GM12872 (cell line): Measurements from ENCODE around the gene RAI2.

ENCODE experiments used
- CTCF ChIP-seq: IDR thresholded peaks from 3 replicates; pipeline ENCODE4 v1.5.1; 2011; ENCODE audit warnings: low read depth, mild to moderate bottlenecking, low read length, moderate library complexity; ENCODE audit not compliant: insufficient read depth

RAI2 gene

DNA sequence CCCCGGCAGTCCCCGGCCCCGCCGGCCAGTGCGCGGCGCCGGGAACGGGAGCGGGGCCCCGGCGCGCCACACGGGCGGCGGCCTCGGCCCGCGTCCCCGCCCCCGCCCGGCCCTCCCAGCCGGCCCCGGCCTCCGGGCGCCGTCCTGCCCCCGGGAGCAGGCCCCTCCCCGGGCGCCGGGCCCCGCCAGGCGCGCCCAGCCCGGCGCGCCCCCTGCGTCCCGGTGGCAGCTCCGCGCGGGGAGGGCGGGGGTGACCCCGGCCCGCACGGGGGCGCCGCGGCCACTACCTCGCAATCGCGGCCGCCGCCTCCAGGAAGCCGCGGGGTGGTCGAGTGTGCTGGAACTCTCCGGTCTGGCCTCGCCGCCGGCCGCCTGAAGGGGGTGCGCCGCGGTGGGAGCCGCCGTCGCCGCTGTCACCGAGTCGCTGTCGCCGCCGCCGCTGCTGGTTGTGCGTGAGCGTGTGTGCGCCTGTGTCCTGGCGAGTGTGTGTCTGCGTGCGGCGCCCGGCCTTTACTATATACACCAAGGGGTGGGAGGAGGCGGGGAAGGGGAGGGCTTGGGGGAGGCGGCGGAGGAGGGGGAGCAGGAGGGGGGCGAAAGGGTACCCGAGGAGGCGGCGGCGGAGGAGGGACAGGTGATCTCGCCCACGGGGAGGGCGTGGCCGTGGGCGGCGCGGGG, at the start of gene RAI2:
TSS of gene RAI2 (minus strand) at position 488 of the 678 bp plus-strand sequence. CDS start 59,288 bp downstream, outside the sequence.
- no peak for TF ChIP-seq CTCF

DNA sequence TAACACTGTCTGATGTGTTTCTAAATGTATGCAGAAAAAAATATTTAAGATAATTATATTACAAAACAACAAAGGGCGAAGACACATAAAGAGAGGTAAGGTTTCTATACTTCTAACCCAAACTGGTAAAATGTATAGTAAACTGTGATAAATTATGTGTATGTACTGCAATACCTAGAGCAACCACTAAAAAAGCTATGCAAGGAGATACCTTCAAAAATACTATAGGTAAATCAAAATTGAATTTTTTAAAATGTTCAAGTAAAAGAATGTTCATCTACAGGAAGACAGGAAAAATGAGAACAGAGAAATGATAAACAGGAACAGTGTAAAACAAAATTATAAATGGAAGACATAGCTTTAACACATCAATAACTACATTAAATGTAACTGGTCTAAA, 27.3 kb upstream of the RAI2 start:
- TF ChIP-seq CTCF, result no peak

- TF ChIP-seq CTCF, result no peak
Observed at GRCh38 chrX:17882680-17883079, 21.6 kb upstream of the RAI2 start.

GRCh38 chrX:17878028-17878670, 17.1 kb upstream of the RAI2 start:
- no peak for TF ChIP-seq CTCF

GRCh38 chrX:17876135-17876534, 15.0 kb upstream of the RAI2 start:
- TF ChIP-seq CTCF, result no peak

GRCh38 chrX:17869580-17869979, 8.5 kb upstream of the RAI2 start:
- TF ChIP-seq CTCF, result no peak

DNA sequence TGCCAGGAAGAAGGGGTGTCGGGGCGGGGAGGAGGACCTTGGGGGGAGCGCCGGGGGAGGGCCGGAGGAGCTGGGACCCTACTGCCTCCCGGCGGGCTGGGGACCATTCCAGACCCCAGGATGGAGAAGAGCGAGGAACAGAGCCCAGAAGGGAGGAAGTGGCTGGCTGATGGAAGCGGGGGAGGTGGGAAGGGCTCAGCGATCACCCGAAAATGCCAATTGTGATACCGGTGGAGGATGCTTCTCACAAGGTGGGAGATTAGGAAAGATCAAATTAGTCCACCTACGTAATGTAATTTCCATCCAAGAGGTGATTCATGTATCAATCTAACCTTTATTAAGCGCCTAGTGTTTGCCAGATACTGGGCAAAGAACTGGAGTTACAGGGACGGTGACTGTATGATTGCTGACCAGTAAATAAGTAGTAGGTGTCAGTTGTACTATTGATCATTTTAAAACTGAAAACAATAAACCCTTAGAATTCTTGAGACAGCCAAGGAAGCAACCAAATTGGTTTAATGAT, 452 bp upstream of the RAI2 start:
- TF ChIP-seq CTCF, result no peak
